ENCODE measurements around the gene PALB2.
"Not testable (repeated sequence)": the region's sequence is repeated elsewhere in the genome, so short reads cannot be mapped to it uniquely, and the experiment has no call there.

Gene PALB2

GRCh38 chr16:23584186-23585076, 56.7 kb downstream of the PALB2 start:
- DNase-seq (ENCODE audit: low read depth in 2 of 2), result no peak

- not testable (repeated sequence) for DNase-seq (ENCODE audit: low read depth in 2 of 2)
Measured at GRCh38 chr16:23583271-23583670, 57.8 kb downstream of the PALB2 start.

GRCh38 chr16:23581764-23582163, 59.3 kb downstream of the PALB2 start:
- no peak for DNase-seq (ENCODE audit: low read depth in 2 of 2)

- DNase-seq (ENCODE audit: low read depth in 2 of 2), result no peak
Measured at GRCh38 chr16:23580391-23580790, 60.7 kb downstream of the PALB2 start.

- DNase-seq (ENCODE audit: low read depth in 2 of 2), result no peak
Measured at GRCh38 chr16:23579371-23579770, 61.7 kb downstream of the PALB2 start.

GRCh38 chr16:23578101-23578830, 62.8 kb downstream of the PALB2 start:
- no peak for DNase-seq (ENCODE audit: low read depth in 2 of 2)

- no peak for DNase-seq (ENCODE audit: low read depth in 2 of 2)
Measured at GRCh38 chr16:23577493-23577892, 63.6 kb downstream of the PALB2 start.

- no peak for DNase-seq (ENCODE audit: low read depth in 2 of 2)
Measured at GRCh38 chr16:23575834-23576233, 65.3 kb downstream of the PALB2 start.

- no peak for DNase-seq (ENCODE audit: low read depth in 2 of 2)
Measured at GRCh38 chr16:23573817-23574216, 67.3 kb downstream of the PALB2 start.

GRCh38 chr16:23572394-23572793, 68.7 kb downstream of the PALB2 start:
- DNase-seq (ENCODE audit: low read depth in 2 of 2), result no peak

GRCh38 chr16:23571895-23572294, 69.2 kb downstream of the PALB2 start:
- no peak for DNase-seq (ENCODE audit: low read depth in 2 of 2)

- DNase-seq (ENCODE audit: low read depth in 2 of 2), result no peak
Measured at GRCh38 chr16:23570992-23571632, 70.0 kb downstream of the PALB2 start.

- no peak for DNase-seq (ENCODE audit: low read depth in 2 of 2)
Measured at GRCh38 chr16:23567602-23568001, 73.5 kb downstream of the PALB2 start.

- no peak for DNase-seq (ENCODE audit: low read depth in 2 of 2)
Measured at GRCh38 chr16:23566724-23567123, 74.4 kb downstream of the PALB2 start.

- no peak for DNase-seq (ENCODE audit: low read depth in 2 of 2)
Measured at GRCh38 chr16:23564575-23565363, 76.3 kb downstream of the PALB2 start.

- no peak for DNase-seq (ENCODE audit: low read depth in 2 of 2)
Measured at GRCh38 chr16:23563186-23563585, 77.9 kb downstream of the PALB2 start.

- DNase-seq (ENCODE audit: low read depth in 2 of 2), result no peak
Measured at GRCh38 chr16:23562505-23562904, 78.6 kb downstream of the PALB2 start.

GRCh38 chr16:23561586-23561985, 79.5 kb downstream of the PALB2 start:
- DNase-seq (ENCODE audit: low read depth in 2 of 2), result no peak

- DNase-seq (ENCODE audit: low read depth in 2 of 2), result no peak
Measured at GRCh38 chr16:23557779-23558702, 83.1 kb downstream of the PALB2 start.
